GM18526 (cell line): ENCODE data around the gene PIH1D1.

ENCODE experiments used
- POLR2A ChIP-seq: IDR thresholded peaks from 3 replicates; pipeline ENCODE4 v1.6.1; 2011; ENCODE audit not compliant: insufficient read length; ENCODE audit errors: extremely low read depth

The PIH1D1 gene

GRCh38 chr19:49423071-49423984 is 28.3 kb downstream of the PIH1D1 start, which contains the start of gene PTH2:
Gene PTH2, minus strand, starts transcription at chr19:49423441. Its CDS starts 102 bp downstream, at chr19:49423339.
- no peak for TF ChIP-seq POLR2A

GRCh38 chr19:49422407-49423070 is 29.1 kb downstream of the PIH1D1 start:
- TF ChIP-seq POLR2A: no peak

GRCh38 chr19:49421878-49422202 is 29.8 kb downstream of the PIH1D1 start:
- TF ChIP-seq POLR2A: no peak

- no peak for TF ChIP-seq POLR2A
These were observed 30.4 kb downstream of the PIH1D1 start for GRCh38 chr19:49421039-49421877.

DNA sequence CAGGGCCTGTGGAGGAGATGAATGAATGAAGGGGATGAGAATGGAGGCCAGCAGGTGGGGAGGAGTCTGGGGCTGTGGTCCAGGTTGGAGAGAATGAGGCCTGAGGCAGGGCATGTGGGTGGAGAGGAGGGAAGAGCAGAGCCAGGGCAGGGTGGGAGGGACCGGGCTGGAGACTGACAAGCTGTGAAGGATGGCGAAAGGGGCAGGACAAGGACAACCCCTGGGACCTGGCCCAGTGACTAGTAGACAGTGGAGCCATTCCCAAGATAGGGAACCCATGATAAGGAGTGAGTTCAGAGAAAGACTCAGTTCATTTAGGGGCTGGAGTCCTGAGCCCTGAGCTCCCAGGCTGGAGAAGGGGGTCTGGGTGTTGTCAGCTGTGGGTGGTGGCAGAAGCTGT is 31.4 kb downstream of the PIH1D1 start:
- no peak for TF ChIP-seq POLR2A

DNA sequence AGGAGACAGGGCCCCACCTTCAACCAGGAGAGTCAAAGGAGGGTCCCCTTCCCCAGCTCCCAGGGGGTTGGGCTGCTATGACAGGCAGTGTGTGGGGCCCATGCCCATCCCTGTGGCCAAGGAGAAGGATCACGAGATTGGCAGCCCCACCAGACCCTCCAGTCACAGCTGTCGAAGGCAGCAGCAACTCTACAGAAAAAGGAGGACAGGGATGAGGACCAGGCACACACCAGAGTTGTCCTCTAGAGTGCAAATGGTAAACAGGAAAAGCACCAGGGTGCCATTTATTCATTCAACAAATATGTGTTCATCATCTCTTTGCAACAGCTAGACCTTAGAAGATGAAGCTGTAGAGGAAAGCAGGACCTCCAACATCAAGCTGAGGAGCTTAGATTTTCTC is 32.4 kb downstream of the PIH1D1 start:
- no peak for TF ChIP-seq POLR2A

DNA sequence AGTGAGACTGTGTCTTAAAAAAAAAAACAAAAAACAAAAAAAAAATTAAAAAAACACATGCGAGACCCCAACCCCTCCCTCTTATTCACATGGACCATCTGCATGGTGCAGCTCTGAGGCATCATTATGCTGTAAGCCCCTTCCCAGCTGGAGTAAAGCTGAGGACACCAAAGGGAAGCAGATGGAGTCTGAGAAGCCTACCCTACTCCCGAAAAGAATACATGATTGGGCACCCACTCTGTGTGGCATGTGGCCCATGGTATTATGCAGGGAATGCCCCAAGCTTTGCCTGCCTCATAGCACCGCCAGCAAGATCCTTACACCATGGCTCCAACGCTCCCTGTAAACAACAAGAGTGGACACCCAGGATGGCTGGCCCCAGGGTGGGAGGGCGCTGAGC is 33.1 kb downstream of the PIH1D1 start:
- TF ChIP-seq POLR2A: no peak

DNA sequence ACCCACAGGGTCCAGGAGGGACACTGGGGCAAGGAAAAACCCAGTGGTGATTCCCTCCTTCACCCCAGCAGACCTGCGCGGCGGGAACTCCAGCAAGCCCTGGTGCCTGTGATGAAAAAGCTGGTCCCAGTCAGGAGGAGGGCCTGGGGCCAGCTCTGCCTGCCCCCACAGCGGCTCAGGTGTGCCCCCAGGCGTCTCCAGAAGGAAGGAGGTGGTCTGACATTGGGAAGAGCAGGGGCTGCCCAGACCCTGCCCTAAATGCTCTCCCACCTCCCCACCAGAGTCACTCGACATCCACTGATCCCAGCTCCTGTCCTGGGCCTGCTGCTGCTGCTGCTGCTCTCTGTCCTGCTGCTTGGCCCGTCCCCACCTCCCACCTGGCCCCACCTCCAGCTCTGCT is 34.5 kb downstream of the PIH1D1 start:
- TF ChIP-seq POLR2A: no peak

DNA sequence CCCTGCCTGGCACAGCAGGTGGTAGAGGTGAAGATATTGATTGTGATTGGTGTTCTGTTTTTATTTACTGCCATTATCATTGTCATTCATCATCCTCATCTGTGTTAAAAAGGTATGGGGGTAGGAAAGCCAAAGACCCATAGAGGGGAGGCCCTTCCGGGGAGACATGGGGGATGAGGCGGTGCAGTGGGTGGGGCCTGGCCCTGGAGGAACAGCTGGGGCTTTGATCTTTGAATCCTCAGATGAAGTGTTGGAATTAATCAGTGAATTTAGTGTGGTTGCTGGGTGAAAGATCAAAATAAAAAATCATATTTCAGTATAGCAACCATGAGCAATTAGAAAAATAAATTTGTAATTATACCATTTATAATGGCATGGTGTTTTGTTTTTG is 35.8 kb downstream of the PIH1D1 start:
- no peak for TF ChIP-seq POLR2A

DNA sequence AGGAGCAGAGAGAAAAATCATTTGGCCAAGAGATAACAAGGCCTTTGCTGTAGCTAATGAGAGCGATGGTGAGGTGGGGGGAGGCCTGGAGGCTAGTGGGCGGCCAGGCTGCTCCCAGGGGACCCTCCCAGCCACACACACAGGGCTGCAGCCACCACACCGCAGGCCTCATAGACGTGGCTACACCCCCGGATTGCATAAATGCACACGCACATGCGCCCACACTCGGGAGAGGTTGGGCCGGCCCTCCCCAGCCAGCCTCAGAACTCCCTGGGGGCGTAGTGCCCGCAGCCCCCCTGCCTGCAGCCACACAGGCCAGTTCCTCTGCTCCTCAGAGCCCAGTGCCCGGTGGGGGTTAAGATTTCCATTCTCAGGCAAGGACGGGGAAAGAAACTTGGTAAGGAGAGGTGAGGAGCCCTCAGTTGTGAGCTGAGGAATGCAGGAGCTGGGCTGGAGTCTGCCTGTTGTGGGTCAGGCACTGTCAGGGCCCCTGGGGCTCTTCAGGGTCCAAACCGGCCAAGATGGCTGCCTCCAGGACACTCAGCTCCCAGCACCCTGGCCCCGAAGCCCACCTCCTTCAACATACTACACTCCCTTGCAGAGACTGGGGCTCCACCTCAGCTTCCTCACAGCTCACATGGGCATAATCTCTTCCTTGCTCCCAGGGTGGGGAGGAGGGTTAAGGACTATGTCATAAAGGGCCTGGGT is 36.4 kb downstream of the PIH1D1 start:
- no peak for TF ChIP-seq POLR2A

DNA sequence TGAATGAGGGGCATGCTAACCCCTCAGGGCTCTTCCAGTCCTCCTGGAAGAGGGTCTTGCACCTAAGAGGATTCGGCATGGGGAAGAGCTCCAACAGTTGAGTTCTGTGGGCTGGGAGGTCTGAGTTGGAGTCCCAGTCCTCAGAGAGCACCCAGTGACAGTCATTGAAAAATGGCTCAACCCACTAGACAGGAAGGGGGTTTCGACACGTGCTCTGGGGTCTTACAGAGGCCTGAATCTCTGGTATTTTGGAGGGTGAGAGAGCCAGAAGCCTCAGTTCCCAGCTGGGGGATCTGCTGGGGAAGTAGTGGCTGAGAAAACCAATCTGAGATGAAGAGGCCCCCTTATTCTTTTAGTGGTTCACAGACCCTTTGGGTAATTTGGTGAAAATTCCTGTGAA is 37.4 kb downstream of the PIH1D1 start:
- no peak for TF ChIP-seq POLR2A

DNA sequence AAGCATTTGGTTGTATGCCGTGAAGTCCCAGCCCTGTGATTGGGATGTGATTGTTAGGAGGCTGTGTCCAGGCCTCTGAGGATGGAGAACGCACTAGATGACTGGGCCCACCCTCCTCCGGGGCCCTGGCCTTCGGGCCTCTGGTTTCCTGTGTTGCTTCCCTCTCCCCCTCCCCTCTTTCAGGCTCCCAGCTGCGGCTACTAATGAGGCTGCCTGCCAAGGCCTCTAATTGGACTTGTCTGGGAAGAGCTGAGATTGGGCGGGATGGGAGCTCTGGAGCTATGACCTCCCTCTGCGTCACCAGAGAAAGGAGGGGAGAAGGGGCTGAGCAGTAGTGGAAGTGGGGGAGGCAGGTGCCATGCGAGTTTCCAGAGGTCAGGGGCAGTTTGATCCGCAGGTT is 38.3 kb downstream of the PIH1D1 start:
- no peak for TF ChIP-seq POLR2A

DNA sequence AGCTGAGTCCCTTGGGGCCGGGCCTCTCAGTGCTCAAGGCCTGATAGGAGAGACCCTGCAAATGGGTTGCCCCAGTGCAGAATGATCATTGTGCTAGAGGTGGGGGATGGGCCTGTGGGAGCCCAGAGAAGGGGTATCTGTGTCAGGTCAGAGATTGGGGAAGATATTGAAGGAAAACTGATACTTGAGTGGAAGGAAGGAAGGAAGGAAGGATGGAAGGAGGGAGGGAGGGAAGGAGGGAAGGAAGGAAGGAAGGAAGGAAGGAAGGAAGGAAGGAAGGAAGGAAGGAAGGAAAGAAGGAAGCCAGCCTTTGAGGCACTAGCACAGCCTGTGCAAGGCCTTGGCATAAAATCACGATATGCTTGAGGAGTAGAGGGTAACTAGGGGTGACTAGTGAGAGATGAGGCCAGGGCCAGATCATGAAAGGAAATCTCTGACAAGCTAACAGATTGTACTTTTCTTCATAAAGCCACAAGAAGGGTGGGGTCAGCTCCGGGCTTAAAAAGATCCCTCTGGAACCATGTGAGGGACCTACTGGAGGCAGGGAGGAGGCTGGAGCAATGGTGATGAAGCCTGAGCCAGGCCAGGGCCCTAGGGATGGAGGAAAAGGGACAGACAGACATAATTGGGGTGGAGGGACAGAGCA is 39.8 kb downstream of the PIH1D1 start:
- no peak for TF ChIP-seq POLR2A

DNA sequence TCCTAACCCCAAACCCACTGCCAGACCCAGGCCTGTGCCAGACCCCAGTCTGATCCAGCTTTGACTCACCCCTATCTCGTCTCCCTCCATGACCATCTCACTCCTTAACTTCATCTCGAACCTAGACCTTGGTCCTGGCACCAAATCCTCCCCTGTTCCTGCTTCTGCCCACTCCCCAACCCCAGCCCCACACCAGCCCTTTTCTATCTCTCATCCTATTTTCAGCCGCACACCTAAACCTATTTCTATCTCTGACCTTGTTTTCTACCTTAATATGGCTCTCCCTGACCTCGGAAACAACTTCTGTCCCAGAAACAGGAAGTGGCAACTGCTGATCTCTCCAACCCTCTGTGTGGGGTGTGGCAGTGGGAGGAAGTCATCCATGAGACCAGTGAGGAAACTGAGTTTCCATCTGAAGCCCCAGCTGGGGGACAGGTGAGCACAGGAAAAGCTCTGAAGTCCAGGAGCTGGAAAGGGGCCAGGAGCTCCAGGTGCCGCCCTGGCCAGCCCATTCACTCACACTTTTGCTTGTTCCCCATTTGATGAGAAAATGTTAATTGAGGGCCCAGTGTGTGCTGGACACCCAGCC is 42.1 kb downstream of the PIH1D1 start:
- TF ChIP-seq POLR2A: no peak
